DMS53 treated with DMSO at 0.1 percent for 48 hours (cell line): ENCODE results near the gene ARL16.

Experiments used
- DNase-seq: peaks from one replicate; lab custom pipeline; 2025; ENCODE audit not compliant: unreplicated experiment; lab: John Stamatoyannopoulos, UW

The ARL16 gene

GRCh38 chr17:81683584-81684441 is at the start of gene ARL16, which contains the start of gene HGS:
Gene ARL16 (minus strand): TSS chr17:81683797. CDS start chr17:81683753, 44 bp downstream.
Gene HGS (plus strand): TSS chr17:81684011. CDS start chr17:81684067, 56 bp downstream.
- peak; percentile 96 for DNase-seq

GRCh38 chr17:81727324-81728031 is 43.9 kb upstream of the ARL16 start:
- DNase-seq, result peak; percentile 60

- no peak for DNase-seq
These were observed 42.4 kb upstream of the ARL16 start for GRCh38 chr17:81726004-81726403.

- no peak for DNase-seq
These were observed 41.8 kb upstream of the ARL16 start for GRCh38 chr17:81725439-81725838.

GRCh38 chr17:81723651-81724209 is 40.1 kb upstream of the ARL16 start:
- DNase-seq, result no peak

- DNase-seq, result no peak
These were observed 38.9 kb upstream of the ARL16 start for GRCh38 chr17:81722184-81723120.

GRCh38 chr17:81720267-81721071 is 36.9 kb upstream of the ARL16 start:
- DNase-seq, result no peak

- no peak for DNase-seq
These were observed 36.0 kb upstream of the ARL16 start for GRCh38 chr17:81719410-81720266.

- DNase-seq, result no peak
These were observed 34.1 kb upstream of the ARL16 start for GRCh38 chr17:81717766-81718089.

- no peak for DNase-seq
These were observed 33.6 kb upstream of the ARL16 start for GRCh38 chr17:81717049-81717765.

- no peak for DNase-seq
These were observed 33.0 kb upstream of the ARL16 start for GRCh38 chr17:81716674-81716996.

- DNase-seq, result no peak
These were observed 32.5 kb upstream of the ARL16 start for GRCh38 chr17:81715872-81716673.

GRCh38 chr17:81715107-81715871 is 31.7 kb upstream of the ARL16 start:
- DNase-seq, result no peak

GRCh38 chr17:81714412-81715106 is 31.0 kb upstream of the ARL16 start:
- no peak for DNase-seq

GRCh38 chr17:81713556-81714411 is 30.2 kb upstream of the ARL16 start:
- no peak for DNase-seq
